Colonic mucosa (tissue), 4 donors: ENCODE data around the gene SCART1. TPM values are rescaled to one million over a fixed set of nuclear protein-coding genes. Genes with fewer than 3 reads are reported as not detected.

ENCODE experiments used
- DNase-seq: peaks from one replicate; pipeline ENCODE4 v3.0.0-alpha.2; 2020
- H3K27ac ChIP-seq: fragments of 200-600 bp; one replicate; pipeline ENCODE4 v1.8.0; 2021
- H3K27me3 ChIP-seq: fragments of 200-600 bp; one replicate; pipeline ENCODE4 v1.8.0; 2021
- H3K36me3 ChIP-seq: fragments of 200-600 bp; one replicate; pipeline ENCODE4 v1.8.0; 2021
- H3K4me1 ChIP-seq: fragments of 200-600 bp; one replicate; pipeline ENCODE4 v1.8.0; 2021; ENCODE audit warnings: mild to moderate bottlenecking
- H3K4me3 ChIP-seq: fragments of 200-600 bp; one replicate; pipeline ENCODE4 v1.8.0; 2021
- H3K9ac ChIP-seq, 2 donors: one replicate each; pipeline ENCODE4 v1.7.0; 2013; ENCODE audit warnings: control low read depth in 2 of 2, low read depth in 2 of 2, low read length in 2 of 2
- H3K9me3 ChIP-seq: fragments of 200-600 bp; one replicate; pipeline ENCODE4 v1.8.0; 2021
- CTCF ChIP-seq: fragments of 200-600 bp; IDR thresholded peaks from one replicate; pipeline ENCODE4 v1.8.0; 2022; ENCODE audit warnings: antibody characterized with exemption, mild to moderate bottlenecking
- intact Hi-C: fragments of 100-400 bp; cut with DNase I; formaldehyde crosslinking; loops from one replicate; pipeline ENCODE4 v1.14.1; 2022
- total RNA-seq, 2 donors: library from RNA; stranded (reverse); fragmentation: NEBNext Ultra II Directional in 1 of 2; extraction: Animal tissue kit (Norgen Biotek cat#: 25700) in 1 of 2; gene quantifications; one replicate each; pipeline ENCODE4 v1.2.1, GENCODE V29; 2021
- donor health status: healthy.
- donor health status: DM: no; HTN: no; CAD: no.
- donor health status: DM: no; HTN: no; CAD: no.

Gene SCART1
- total RNA-seq, 2 donors from 2014 or later, result 1.3 to 1.6 TPM

- Histone ChIP-seq H3K36me3 (no peaks in the 10 kb centered on the region), H3K4me3 (no peak overlapping the region), H3K9me3 (peaks cover 3% of the 10 kb centered on the region), H3K9ac (no peak overlapping the region), H3K27ac (no peak overlapping the region), H3K4me1 (no peaks in the 10 kb centered on the region), H3K27me3 (no peaks in the 10 kb centered on the region)
- DNase-seq, result peak; percentile 15
- intact Hi-C loops, result no loop called here
- no peak for TF ChIP-seq CTCF
These were observed 11.4 kb upstream of the SCART1 start for GRCh38 chr10:133442191-133442966.

GRCh38 chr10:133442967-133443924 is 10.5 kb upstream of the SCART1 start:
- Histone ChIP-seq H3K27me3 (no peaks in the 10 kb centered on the region), H3K27ac (no peak overlapping the region), H3K9ac (no peak overlapping the region), H3K36me3 (no peaks in the 10 kb centered on the region), H3K4me3 (no peak overlapping the region), H3K4me1 (no peaks in the 10 kb centered on the region), H3K9me3 (peaks cover 10% of the 10 kb centered on the region)
- intact Hi-C loops, result no loop called here
- DNase-seq, result peak; percentile 10
- TF ChIP-seq CTCF, result no peak

GRCh38 chr10:133444342-133445267 is 9.1 kb upstream of the SCART1 start:
- no peaks in the 10 kb centered on the region for H3K4me1 ChIP-seq

GRCh38 chr10:133445268-133445732 is 8.4 kb upstream of the SCART1 start:
- Histone ChIP-seq H3K27ac (no peak overlapping the region), H3K9me3 (peaks cover 10% of the 10 kb centered on the region), H3K4me1 (no peaks in the 10 kb centered on the region), H3K27me3 (no peaks in the 10 kb centered on the region), H3K9ac (no peak overlapping the region), H3K4me3 (no peak overlapping the region), H3K36me3 (no peaks in the 10 kb centered on the region)
- TF ChIP-seq CTCF, result no peak
- intact Hi-C loops, result no loop called here
- peak; percentile 16 for DNase-seq

More at GRCh38 chr10:133444342-133445267, 9.1 kb upstream of the SCART1 start:
- DNase-seq, result no peak
- intact Hi-C loops, result no loop called here
- Histone ChIP-seq H3K27ac (no peak overlapping the region), H3K27me3 (no peaks in the 10 kb centered on the region), H3K9ac (no peak overlapping the region), H3K9me3 (peaks cover 10% of the 10 kb centered on the region), H3K36me3 (no peaks in the 10 kb centered on the region), H3K4me3 (no peak overlapping the region)
- no peak for TF ChIP-seq CTCF
